ENCODE measurements around the gene RMND5B. TPM values are rescaled to one million over a fixed set of nuclear protein-coding genes. Genes with fewer than 3 reads are reported as not detected.

Gene RMND5B
- total RNA-seq, 1 experiment from 2014 or later: 30.3 TPM

- Histone ChIP-seq H3K9me2 (ENCODE audit: insufficient read depth) (no peaks in the 10 kb centered on the region), H3K79me2 (ENCODE audit: low read depth) (no peaks in the 10 kb centered on the region), H3K4me1 (replicated peaks; ENCODE audit: insufficient read depth) (peaks cover 12% of the 10 kb centered on the region; the same call in 1 of the 2 replicates), H2AFZ (no peak overlapping the region), H4K20me1 (ENCODE audit: insufficient read depth) (no peaks in the 10 kb centered on the region), H3K36me3 (ENCODE audit: low read depth) (no peaks in the 10 kb centered on the region), H3K4me3 (no peak overlapping the region), H3K27ac (no peak overlapping the region), H3K4me2 (no peak overlapping the region), H3K9me3 (ENCODE audit: insufficient read depth, low read depth) (no peaks in the 10 kb centered on the region), H3K27me3 (ENCODE audit: insufficient read depth, low read depth) (no peaks in the 10 kb centered on the region), H3F3A (ENCODE audit: insufficient read depth, low read depth) (peaks cover 9% of the 10 kb centered on the region; the same call in 1 of the 2 replicates)
- POLR2A ChIA-PET (ENCODE audit: unreplicated experiment): no interaction called here
- BruUV-seq (replicated peaks): no TSS peak
- DNase-seq: no peak
- CTCF ChIA-PET: interaction anchor here (0.5 kb wide), 1 partner anchor 809 kb away, joined by 4 read pairs; no protein-coding TSS in a partner anchor
- TF ChIP-seq EZH2 (IDR thresholded peaks at IDR 0.05; ENCODE audit: low read depth) (no peak), CTCF (conservative IDR thresholded peaks at IDR 0.05) (no peak)
- intact Hi-C loops (cut with micrococcal nuclease; ENCODE audit: unreplicated experiment): no loop called here
These were observed 49.5 kb downstream of the RMND5B start for GRCh38 chr5:178180141-178180863.

GRCh38 chr5:178182158-178182876, 51.5 kb downstream of the RMND5B start:
- ChIA-PET POLR2A (ENCODE audit: unreplicated experiment) (no interaction called here), CTCF (no interaction called here)
- Histone ChIP-seq H3K4me1 (replicated peaks; ENCODE audit: insufficient read depth) (peaks cover 26% of the 10 kb centered on the region), H3K27ac (0 out of 2 replicates have a peak overlapping the region, but pooled peaks have one; percentile 1), H3F3A (ENCODE audit: insufficient read depth, low read depth) (peaks cover 17% of the 10 kb centered on the region; the same call in 1 of the 2 replicates), H3K4me2 (peak overlapping the region; percentile 25), H3K79me2 (ENCODE audit: low read depth) (no peaks in the 10 kb centered on the region), H3K4me3 (no peak overlapping the region), H2AFZ (no peak overlapping the region), H3K9me2 (ENCODE audit: insufficient read depth) (no peaks in the 10 kb centered on the region), H3K36me3 (ENCODE audit: low read depth) (no peaks in the 10 kb centered on the region), H4K20me1 (ENCODE audit: insufficient read depth) (no peaks in the 10 kb centered on the region), H3K27me3 (ENCODE audit: insufficient read depth, low read depth) (no peaks in the 10 kb centered on the region), H3K9me3 (ENCODE audit: insufficient read depth, low read depth) (no peaks in the 10 kb centered on the region)
- DNase-seq: peak in 1 of 2 experiments; percentile 84
- intact Hi-C loops (cut with micrococcal nuclease; ENCODE audit: unreplicated experiment): no loop called here
- BruUV-seq (replicated peaks): no TSS peak
- no peak for TF ChIP-seq EZH2 (IDR thresholded peaks at IDR 0.05; ENCODE audit: low read depth)
- no peak for TF ChIP-seq CTCF (conservative IDR thresholded peaks at IDR 0.05)

- no peaks in the 10 kb centered on the region for H3K9me2 ChIP-seq (ENCODE audit: insufficient read depth)
- no peaks in the 10 kb centered on the region for H4K20me1 ChIP-seq (ENCODE audit: insufficient read depth)
- DNase-seq: peak in 1 of 2 experiments; percentile 82
- peaks cover 26% of the 10 kb centered on the region for H3K4me1 ChIP-seq (replicated peaks; ENCODE audit: insufficient read depth)
- TF ChIP-seq CTCF (conservative IDR thresholded peaks at IDR 0.05) (no peak), EZH2 (IDR thresholded peaks at IDR 0.05; ENCODE audit: low read depth) (no peak)
- no peaks in the 10 kb centered on the region for H3K27me3 ChIP-seq (ENCODE audit: insufficient read depth, low read depth)
- H2AFZ ChIP-seq: peak overlapping the region; percentile 40
- no peak overlapping the region for H3K4me3 ChIP-seq
- intact Hi-C loops (cut with micrococcal nuclease; ENCODE audit: unreplicated experiment): no loop called here
- H3K27ac ChIP-seq: no peak overlapping the region
- CTCF ChIA-PET: no interaction called here
- peak overlapping the region; percentile 48; the same call in 1 of the 2 replicates for H3K4me2 ChIP-seq
- H3F3A ChIP-seq (ENCODE audit: insufficient read depth, low read depth): peaks cover 12% of the 10 kb centered on the region; the same call in 1 of the 2 replicates
- H3K79me2 ChIP-seq (ENCODE audit: low read depth): no peaks in the 10 kb centered on the region
- no TSS peak for BruUV-seq (replicated peaks)
- H3K36me3 ChIP-seq (ENCODE audit: low read depth): no peaks in the 10 kb centered on the region
- H3K9me3 ChIP-seq (ENCODE audit: insufficient read depth, low read depth): no peaks in the 10 kb centered on the region
- POLR2A ChIA-PET (ENCODE audit: unreplicated experiment): no interaction called here
These were observed 55.6 kb downstream of the RMND5B start for GRCh38 chr5:178186427-178186826.

Data from PC-9 (cell line).